Hypothalamus (tissue), 51 donors: ENCODE measurements around the gene ADORA1.

Experiments used
- DNase-seq, 51 donors: peaks; one replicate each; lab custom pipeline; 2025; lab: John Stamatoyannopoulos, UW

Gene ADORA1

DNA sequence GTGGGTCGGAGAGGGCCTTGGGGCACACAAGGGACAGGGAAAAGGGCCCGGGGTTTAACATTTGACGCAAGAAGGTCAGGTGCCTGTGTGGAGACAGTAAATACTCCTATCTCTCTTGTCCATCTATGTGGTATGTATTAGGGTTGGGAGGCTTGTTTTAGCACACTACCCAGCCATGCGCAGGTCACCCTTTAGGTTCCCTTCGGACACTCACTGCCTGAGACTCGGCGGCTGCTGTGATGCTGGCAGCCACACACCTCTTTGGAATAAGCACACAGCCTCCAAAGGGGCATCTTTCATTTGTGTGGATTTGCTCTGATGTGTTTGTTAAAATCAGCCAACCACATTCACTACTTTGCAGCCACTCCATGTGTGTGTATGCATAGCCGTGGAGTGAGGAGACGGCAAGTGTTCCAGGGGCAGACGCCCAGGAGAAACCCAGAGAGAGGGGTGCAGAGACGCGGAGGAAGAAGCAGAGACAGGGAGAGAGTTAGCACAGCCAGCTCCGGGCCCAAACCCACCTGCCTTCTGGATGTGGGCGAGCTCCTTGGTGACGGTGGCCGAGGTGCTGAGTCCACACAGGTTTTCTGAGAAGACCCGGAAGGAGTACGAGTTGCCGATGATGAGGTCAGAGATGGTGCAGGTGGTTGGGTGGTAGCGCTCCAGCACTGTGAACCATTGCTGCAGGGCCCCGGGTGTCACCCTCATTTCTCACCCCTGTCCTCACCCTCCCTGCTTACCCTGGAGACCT lies 42.4 kb downstream of the ADORA1 start:
- DNase-seq = no peak

DNA sequence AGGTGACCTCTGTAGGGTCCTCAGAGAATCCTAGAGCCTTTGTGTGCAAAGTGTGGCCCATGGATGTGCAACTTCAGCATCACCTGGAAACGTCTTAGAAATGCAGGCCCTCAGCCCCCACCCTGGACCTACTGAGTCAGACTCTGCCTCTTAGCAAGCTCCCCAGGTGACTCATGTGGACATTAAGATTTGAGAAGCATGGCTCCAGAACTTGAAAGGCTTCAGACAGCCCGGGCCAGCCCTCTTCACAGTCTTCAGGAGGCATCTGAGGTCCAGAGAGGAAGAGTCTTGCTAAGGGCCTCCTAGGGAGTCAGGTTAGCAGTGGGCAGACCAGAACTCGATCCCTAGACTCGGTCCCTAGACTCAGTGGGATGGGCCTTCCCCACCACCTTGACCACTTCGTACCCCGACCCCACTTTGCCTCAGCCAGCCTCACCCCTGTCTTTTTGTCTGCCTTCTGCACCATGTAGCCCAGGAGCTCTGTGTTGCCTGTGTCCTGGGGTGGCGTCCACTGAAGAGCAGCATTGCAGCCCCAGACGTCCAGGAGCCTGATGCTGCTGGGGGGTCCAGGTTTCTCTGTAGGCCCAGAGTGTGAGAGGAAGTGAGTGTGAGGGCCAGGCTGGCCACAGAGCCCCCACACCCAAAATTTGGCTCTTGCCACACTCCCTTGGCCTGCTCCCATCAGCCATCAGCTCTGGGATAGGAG lies 43.3 kb downstream of the ADORA1 start:
- DNase-seq = no peak

DNA sequence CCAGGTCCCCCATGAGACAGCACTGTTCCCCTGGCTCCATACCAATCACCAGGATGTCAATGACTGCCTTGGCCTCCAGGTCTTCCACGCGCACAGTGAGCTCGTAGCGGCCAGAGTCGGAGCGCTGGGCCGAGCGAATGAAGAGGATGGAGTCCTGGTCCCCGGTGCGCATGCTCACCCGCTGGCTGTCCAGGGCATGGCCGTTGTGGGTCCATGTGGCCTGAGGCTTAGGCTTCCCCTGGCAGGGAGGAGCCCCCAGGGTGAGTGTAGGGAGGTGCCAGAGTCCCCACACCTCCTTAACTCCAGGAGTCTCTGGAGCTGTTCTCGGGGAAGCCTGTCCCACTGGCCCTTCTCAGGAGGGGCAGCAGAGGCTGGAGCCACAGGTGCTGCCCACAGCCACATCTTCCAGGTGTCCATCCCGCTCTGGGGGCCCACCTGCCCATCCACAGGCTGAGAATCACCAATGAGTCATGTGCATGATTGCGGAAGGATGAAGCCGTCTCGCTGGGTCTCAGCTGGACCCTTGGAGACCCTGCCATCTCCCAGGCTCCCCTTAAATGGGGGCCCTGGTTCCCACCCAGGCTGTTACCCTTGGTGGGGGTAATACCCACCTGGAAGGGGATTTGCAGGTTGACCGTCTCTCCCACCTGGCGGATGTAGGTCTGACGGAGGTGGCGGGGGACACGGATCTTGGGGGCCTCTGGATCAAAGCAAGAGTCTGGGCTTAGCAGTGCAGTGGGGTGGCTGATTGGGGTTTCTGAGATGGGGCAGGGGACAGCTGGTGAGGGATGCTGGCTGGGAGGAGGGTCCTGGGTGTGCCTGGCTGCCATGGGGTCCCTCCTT lies 44.0 kb downstream of the ADORA1 start:
- DNase-seq = no peak

DNA sequence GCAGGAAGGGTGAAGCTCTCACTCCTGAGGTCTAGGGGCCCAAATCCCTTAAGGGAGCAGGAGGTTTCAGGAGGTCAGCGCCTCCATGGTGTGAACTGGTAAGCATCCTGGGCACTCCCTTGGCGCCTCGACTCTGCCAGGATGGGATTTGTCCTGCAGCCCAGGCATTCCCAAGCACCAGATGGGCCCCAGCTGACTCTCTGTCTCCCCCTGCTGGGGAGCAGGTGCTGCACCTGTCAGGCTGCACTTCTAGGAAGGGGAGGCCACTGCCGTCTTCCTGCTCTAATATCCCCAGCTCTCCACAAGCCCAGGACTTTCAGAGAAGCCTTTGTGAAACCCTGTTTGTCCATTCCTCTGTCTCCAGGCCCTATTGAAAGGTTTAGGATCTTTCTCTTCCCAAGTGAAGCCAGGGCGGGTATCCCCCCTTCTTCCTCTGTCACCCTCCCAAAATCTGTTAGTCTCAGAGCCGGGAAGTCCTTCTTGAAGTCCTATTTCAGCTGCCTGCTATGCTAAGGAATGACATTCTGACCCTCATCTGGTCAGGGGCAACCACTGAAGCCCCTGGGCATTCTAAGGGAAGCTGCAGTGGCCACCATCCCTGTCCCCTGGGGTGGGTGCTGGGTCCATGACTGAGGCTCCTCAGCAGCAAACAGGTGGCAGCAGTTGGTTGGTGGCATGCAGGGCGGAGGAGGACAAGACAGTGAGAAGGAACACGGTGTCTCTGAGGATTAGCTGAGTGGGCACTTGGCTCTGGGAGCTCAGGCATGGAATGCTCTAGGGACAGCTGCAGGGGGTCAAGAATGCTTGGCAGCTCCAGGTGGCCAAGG lies 44.9 kb downstream of the ADORA1 start:
- peak in 39 of 51 donors; percentile 22 to 78 (median 51) for DNase-seq

DNA sequence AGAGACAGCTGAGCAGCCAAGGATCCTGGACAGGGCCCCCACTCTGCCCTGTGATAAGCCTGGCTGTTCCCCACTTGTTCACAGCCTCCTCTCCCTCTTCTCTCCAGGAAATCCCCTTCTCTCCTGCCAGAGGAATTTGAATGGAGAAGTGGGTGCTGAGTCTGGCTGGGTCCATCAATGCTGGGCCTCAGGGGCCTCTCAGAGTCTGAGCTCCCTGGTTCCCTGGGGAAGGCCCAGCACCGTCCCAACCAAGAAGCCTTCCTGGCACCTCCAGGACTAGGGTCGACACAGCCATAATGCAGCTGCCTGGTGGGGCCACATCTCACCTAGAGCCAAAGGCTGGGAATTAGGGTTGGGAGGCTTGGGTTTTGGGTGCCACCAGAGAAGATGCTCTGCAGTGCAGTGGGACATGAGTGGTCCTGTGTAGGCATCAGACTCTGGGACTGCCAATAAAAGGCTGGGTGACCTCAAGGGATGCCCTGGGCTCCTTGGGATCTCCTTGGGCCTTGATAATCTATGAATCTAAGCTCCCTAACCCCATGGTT lies 45.6 kb downstream of the ADORA1 start:
- no peak for DNase-seq

DNA sequence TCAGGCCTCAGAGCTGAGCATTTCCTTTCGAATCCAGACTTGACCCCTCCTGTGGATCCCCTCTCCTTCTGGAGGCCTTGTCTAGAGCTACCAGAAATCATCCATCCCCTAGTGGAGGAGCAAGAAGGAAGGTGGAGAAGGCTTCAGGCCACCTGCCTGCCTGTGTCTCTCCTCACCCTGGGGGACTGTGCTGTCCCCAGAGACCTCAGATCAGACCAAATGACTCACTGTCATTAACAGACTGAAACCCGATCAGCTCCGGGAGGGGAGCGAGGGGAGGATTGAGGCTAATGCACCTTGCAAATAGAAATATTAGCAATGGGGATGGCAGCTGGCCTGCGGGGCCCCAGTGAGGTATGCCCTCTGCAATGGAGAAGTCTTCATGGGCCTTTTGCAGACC lies 46.0 kb downstream of the ADORA1 start:
- no peak for DNase-seq

DNA sequence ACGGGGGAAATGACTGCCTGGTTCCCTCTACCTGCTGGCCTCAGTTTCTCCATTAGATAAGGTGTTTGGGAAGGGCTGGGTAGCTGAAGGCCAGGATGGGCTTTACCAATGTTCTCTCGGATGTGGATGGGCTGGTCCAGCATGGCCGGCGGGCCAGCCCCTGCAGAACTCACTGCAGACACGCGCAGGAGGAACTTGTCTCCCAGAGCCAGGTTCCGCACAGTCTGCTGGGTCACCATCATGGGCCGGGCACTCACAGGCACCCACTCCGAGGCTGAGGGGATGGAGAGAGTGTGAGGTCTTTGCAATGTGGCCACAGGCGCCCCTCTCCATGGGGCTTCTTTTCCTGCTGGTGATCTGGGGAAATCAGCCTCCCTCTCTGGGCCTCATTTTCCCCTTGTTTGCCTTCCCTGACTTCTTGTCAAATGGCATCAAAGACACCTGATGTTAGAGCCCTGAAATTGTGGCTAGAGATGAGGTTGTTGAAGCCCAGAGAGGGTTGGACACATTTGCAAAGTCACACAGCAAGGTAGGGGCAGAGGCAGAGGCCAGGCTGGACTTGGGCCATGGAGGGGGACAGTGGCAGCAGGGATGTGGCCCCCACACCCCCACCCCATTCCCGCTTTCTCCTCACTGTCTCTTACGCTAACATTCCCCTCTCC lies 46.9 kb downstream of the ADORA1 start:
- no peak for DNase-seq

DNA sequence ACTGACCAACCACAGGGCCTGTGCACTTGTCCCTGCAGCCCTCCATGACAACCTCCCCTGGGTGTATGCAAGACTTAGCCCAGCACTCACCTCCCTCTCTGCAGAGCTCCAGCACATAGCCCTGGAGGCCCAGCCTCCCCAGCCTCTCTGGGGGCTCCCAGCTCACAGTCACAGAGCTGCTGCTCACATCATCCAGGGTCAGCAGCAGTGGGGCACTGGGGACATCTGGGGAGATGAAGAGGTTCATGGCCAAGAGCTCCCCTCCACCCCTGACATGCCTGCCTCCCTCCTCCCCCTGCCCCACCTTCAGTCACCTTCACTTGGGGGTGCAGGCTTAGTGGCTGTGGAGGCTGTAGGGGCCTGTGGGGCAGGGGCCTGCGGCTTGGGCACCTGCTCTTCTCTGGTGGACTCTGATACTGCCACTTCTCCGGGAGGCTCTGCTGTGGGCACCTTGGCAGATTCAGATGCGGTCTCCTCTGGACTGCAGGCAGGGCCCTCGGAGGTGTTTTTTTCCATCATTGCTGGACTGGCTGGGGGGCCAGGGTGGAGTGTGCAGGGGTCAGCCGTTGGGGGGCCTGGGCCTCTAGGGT lies 47.8 kb downstream of the ADORA1 start, which contains the start of gene MYBPH:
Gene MYBPH, minus strand, starts transcription at position 590 of the 590 bp plus-strand sequence. Its CDS starts 71 bp downstream, at position 519.
- no peak for DNase-seq

DNA sequence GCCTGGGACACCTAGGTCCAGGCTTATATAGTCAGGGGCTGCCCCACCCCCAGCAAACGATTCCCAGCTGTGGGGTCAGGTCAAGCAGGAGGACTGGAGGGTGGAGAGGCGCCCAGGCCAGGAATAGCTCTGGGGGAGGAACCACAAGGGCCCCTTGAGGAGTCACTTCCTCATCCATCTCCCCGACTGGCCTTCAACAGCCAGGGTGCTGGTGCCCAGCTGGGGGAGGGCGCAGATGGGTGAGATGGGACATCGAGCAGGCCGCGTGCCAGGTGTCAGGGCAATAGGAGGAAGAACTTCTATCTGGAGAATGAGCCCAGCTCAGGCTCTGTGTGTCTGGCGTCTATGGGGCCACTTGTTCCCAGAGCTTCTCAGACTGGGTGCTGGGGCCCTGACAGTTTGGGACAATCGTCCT lies 48.3 kb downstream of the ADORA1 start:
- peak in 15 of 51 donors; percentile 21 to 54 (median 42) for DNase-seq

DNA sequence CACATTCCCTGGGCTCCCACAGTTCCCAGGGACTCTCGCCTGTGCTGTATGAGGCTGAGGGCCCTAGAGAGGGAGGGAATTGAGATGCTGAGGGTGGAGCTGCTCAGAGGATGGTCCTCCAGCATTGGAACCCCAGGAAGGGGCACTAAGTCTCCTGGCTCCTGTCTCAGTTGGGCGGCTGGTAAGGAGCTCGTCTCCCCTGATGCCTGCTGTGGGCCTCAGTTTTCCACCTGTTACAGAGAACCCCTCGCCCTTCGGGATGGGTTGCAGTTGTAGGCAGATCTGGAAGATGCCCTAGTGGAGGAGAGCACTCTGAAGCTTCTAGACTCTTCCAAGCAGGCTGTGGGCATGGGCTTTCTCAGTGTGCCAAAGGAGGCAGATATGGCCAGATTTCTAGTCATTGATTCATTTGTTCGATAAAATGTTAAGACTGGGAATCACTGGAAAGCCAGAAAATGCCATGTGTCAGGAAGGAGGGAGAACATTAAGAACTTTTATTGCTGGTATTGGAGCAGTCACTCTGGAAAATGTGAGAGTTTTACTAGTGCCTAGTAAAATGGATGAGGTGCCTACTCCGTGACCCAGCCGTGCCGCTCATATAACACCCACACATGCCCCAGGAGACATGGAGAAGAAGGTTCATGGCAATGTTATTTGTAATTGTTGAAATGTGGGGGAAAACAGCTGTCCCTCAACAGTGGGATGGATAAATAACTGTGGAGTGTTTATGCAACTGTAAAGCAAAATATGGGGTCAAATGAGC lies 48.9 kb downstream of the ADORA1 start:
- DNase-seq = no peak

DNA sequence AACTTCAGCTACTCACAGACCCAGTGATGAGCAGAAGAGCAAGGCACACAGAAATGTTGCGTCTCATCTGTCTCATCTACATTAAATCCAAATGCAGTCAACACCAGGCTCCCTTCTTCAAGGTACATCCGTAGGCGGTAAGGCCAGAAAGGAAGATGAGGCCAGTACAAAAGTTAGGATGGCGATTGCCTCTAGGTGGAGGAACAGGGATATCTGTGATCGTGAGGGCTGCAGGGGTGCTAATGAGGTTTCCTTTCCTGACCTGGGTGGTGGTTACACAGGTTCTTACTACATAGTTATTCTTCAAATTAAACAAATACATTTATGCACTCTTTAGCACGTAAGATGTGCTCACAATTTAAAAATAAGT lies 49.5 kb downstream of the ADORA1 start:
- DNase-seq = no peak

DNA sequence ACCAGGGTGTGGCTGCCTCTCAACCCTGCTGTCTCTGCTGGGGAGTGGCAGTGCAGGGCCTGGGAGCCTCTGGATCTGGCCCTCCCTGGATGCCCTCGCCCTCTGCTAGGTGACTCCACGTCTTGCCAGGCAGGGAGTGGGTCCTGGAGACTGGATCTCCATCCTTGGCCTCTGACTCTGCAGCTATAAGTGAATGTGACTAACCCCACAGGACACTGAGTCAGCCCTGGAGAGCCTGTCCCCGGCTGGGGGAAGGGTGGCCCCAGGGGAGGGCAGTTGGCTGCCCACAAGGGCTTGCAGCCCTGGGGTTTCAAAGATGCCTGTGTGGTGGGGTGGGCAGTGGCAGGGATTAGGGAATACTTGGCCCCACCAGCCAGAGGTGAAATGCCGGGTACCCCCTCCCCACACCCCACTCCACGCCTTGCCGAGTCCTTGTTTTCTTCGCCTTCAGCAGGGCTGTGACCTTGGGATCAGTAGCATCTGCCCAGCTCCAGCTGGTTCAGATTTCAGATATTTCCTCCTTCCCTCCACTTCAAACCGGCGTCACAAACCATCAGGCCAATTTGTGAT lies 50.0 kb downstream of the ADORA1 start:
- DNase-seq = no peak

DNA sequence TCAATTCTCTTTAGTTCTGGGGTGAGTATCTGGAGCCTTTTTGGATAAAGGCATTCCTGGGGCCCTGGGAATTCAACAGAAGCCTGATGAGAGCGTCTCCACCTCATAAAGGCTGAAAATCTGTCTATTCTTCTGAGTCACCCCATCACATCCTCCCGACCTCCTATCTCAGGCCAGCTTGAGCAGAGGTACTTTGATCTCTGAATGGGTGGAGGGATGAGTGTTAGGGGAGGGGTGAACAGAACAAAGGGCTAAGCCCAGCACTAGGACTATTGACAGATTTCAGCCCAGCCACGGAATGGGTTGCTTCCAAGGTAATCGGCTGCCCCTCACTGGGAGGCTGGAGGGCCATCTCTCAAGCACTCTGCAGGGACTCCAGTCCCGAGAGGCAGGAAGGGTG lies 50.6 kb downstream of the ADORA1 start:
- DNase-seq = no peak

DNA sequence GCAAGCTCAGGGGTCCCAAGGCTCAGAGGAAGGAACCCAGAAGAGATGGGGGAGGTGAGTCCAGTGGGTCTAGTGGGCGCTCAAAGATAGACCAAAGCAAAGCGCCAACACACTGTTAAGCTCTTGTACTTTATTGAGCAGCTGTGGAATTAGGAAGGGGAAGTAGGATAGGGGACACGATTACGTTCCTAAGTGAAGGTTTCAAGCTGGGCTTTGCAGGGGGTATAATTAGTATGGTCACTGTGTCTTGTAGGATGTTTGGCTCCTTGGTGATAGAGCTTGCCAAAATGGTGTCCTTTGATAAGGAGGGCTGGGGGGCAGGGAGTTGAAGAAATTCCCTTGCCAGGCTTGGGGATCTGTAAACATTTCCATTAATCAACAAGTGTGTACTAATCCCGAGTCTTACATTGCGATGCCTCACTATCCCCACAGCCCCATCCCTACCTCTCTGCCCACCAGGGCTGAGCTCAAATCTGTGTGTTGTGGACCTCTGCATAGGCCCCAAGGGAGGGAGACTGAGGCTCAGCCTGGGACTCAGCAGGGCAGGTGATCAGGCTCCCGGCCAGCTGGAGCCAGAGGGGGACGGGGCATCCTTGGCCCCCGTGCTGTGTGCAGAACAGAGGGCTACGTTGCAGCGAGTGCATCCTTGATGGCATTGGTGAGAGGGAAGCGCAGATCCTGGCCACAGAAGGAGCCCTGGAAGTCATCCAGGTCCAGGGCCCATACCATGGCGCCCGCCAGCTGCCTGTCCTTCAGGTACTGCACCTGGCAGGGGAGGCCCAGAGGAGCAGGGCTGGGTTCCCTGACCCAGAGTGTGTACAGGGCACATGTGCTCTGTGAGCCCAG lies 51.5 kb downstream of the ADORA1 start:
- no peak for DNase-seq

DNA sequence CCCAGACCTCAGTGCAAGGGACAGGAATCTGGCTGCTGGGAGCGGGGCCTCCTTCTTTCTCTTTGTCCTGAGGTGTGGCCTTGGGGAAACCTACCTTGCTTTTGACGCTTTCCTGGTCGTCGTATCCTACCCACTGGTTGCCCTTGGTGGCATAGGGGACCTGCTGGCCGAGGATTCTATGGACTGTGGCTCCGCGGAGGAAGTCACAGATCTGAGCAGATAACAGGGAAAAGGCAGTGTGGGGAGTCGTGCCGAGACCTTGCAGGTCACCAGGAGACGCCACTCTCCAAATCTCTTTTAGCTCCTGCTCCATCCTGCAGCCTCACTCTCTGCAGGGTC lies 52.1 kb downstream of the ADORA1 start:
- DNase-seq = no peak

DNA sequence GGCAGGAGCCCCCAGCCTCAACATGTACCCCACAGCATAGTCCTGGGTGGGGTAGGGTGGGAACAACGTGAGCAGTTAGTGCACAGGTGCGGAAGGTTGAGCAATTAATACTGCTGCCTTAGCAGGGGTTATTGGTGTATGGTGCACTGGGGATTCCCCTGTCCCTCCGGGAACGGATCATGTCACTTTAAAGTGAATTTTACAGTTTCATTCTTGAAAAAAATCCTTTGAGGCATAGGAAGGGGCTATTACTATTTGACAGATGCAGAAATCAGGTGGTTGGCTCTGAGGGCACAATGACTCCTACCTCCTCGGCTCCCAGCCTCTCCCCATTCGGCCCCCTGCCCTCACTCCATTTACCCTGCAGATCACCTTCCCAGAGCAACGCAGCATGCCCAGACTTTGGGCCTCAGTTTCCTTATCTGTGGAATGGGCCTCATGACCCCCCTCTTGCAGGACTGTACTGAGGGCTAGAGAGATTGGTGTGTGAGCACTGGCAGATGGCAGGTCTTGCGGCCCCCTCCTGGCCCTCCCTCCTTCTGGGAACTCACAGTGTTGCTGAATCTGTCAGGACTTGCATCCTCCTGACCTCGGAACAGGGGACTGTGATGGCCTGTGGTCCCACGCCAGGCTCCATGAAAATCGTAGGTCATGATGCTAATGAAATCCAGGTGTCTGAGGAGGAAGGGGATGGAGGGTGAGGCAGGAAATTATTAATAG lies 53.2 kb downstream of the ADORA1 start:
- no peak for DNase-seq
